CD14-positive monocyte (primary cell): ENCODE data around the gene PHLDB2. TPM values are rescaled to one million over a fixed set of nuclear protein-coding genes. Genes with fewer than 3 reads are reported as not detected.

ENCODE experiments used
- DNase-seq, 3 donors: peaks; one replicate each; pipeline ENCODE4 v3.0.0-alpha.2; 2011 to 2022
- H2AFZ ChIP-seq: 2 replicates; pipeline ENCODE4 v1.6.0; 2012; ENCODE audit warnings: mild to moderate bottlenecking, low read depth, low read length, inconsistent platforms; ENCODE audit not compliant: insufficient read depth, poor library complexity, severe bottlenecking
- H3K27ac ChIP-seq, 2 donors: 1 replicate in 1 of 2; 2 replicates in 1 of 2; pipeline ENCODE4 v1.5.1; 2012 to 2013; ENCODE audit warnings: low read length in 2 of 2, control low read depth in 1 of 2, inconsistent platforms in 1 of 2, low read depth in 1 of 2, mild to moderate bottlenecking in 1 of 2
- H3K27me3 ChIP-seq, 2 donors: one replicate each; pipeline versions ENCODE4 v1.6.0 to v1.6.1; 2011 to 2013; ENCODE audit warnings: low read length in 2 of 2; ENCODE audit not compliant: control insufficient read depth in 2 of 2, insufficient read depth in 2 of 2
- H3K36me3 ChIP-seq, 2 donors: replicated peaks in 1 of 2; 1 replicate in 1 of 2; 2 replicates in 1 of 2; pipeline versions ENCODE4 v1.5.1 to v1.6.1; 2012 to 2013; ENCODE audit warnings: low read length in 2 of 2, control low read depth in 1 of 2, inconsistent platforms in 1 of 2, mild to moderate bottlenecking in 1 of 2; ENCODE audit not compliant: insufficient read depth in 2 of 2, control insufficient read depth in 1 of 2
- H3K4me1 ChIP-seq, 2 donors: 1 replicate in 1 of 2; 2 replicates in 1 of 2; pipeline versions ENCODE4 v1.5.1 to v1.6.1; 2012 to 2013; ENCODE audit warnings: low read length in 2 of 2, control low read depth in 1 of 2, inconsistent platforms in 1 of 2, mild to moderate bottlenecking in 1 of 2, moderate library complexity in 1 of 2; ENCODE audit not compliant: insufficient read depth in 2 of 2, control insufficient read depth in 1 of 2
- H3K4me2 ChIP-seq: replicated peaks from 2 replicates; pipeline ENCODE3; 2012; ENCODE audit warnings: low read length, moderate library complexity, mild to moderate bottlenecking; ENCODE audit not compliant: poor library complexity, severe bottlenecking; ENCODE audit errors: extremely low read depth
- H3K4me3 ChIP-seq, 3 experiments: fragments of 200-600 bp in 1 of 3; sonication (generic) in 1 of 3; replicated peaks in 1 of 3; 1 replicate in 2 of 3; 2 replicates in 1 of 3; pipeline ENCODE4 v1.5.1; 2011 to 2013; ENCODE audit warnings: low read length in 3 of 3, mild to moderate bottlenecking in 3 of 3, control low read depth in 2 of 3, low read depth in 2 of 3, inconsistent platforms in 1 of 3, moderate library complexity in 1 of 3
- H3K79me2 ChIP-seq: 2 replicates; pipeline ENCODE4 v1.6.0; 2012; ENCODE audit warnings: mild to moderate bottlenecking, control low read depth, inconsistent platforms, low read length, moderate library complexity; ENCODE audit not compliant: insufficient read depth
- H3K9ac ChIP-seq: 2 replicates; pipeline ENCODE4 v1.6.0; 2017; ENCODE audit warnings: low read length, mild to moderate bottlenecking; ENCODE audit not compliant: insufficient read depth, poor library complexity, severe bottlenecking
- H3K9me3 ChIP-seq, 2 donors: replicated peaks in 1 of 2; 1 replicate in 1 of 2; 2 replicates in 1 of 2; pipeline versions ENCODE4 v1.5.1 to v1.6.1; 2012 to 2013; ENCODE audit warnings: low read length in 2 of 2, control low read depth in 1 of 2; ENCODE audit not compliant: control insufficient read depth in 1 of 2, insufficient read depth in 1 of 2
- H4K20me1 ChIP-seq: 2 replicates; pipeline ENCODE4 v1.6.0; 2012; ENCODE audit warnings: mild to moderate bottlenecking, low read length, control low read depth, moderate library complexity; ENCODE audit not compliant: insufficient read depth
- H3K27ac Mint-ChIP-seq, 7 donors: one replicate each; pipeline ENCODE4 v1.8.0; 2020; ENCODE audit warnings: mild to moderate bottlenecking in 7 of 7, mixed read lengths in 7 of 7, moderate library complexity in 6 of 7, inconsistent platforms in 2 of 7
- H3K27me3 Mint-ChIP-seq, 3 donors: one replicate each; pipeline ENCODE4 v1.8.0; 2021 to 2022; ENCODE audit warnings: low read depth in 3 of 3, mild to moderate bottlenecking in 3 of 3, mixed read lengths in 3 of 3, moderate library complexity in 3 of 3, inconsistent platforms in 1 of 3
- H3K36me3 Mint-ChIP-seq, 2 donors: one replicate each; pipeline ENCODE4 v1.8.0; 2020; ENCODE audit warnings: mixed read lengths in 2 of 2, inconsistent platforms in 1 of 2, mild to moderate bottlenecking in 1 of 2
- H3K4me1 Mint-ChIP-seq: one replicate; pipeline ENCODE4 v1.8.0; 2020; ENCODE audit warnings: mild to moderate bottlenecking, mixed read lengths
- H3K4me3 Mint-ChIP-seq, 2 donors: one replicate each; pipeline ENCODE4 v1.8.0; 2020; ENCODE audit warnings: mild to moderate bottlenecking in 2 of 2, mixed read lengths in 2 of 2, moderate library complexity in 1 of 2
- H3K9me3 Mint-ChIP-seq, 7 donors: one replicate each; pipeline ENCODE4 v1.8.0; 2020 to 2022; ENCODE audit warnings: mixed read lengths in 7 of 7, mild to moderate bottlenecking in 6 of 7, moderate library complexity in 6 of 7, inconsistent platforms in 2 of 7
- WGBS: methylation state at CpG from one replicate; pipeline ENCODE4 v1.1.5; 2013; ENCODE audit warnings: missing lambda C conversion rate; ENCODE audit not compliant: insufficient coverage; 5-methylcytosine and 5-hydroxymethylcytosine counted together
- intact Hi-C, 2 donors: fragments of 100-400 bp; cut with micrococcal nuclease; formaldehyde crosslinking; loops; one replicate each; pipeline versions ENCODE4 v1.15.0 to v1.15.1; 2023
- polyA plus RNA-seq, 3 donors: library from polyadenylated mRNA; depleted of rRNA in 1 of 3; unstranded in 2 of 3; stranded (reverse) in 1 of 3; fragments of 300-500 nt in 2 of 3; fragments of >200 nt in 1 of 3; fragmentation: Illumina TruSeq in 2 of 3; gene quantifications; 1 replicate in 2 of 3; 2 replicates in 1 of 3; pipeline ENCODE4 v1.2.3, GENCODE V29; 2012 to 2021
- TF ChIP-seq, protein P1 (sequence below): fragments of 200-600 bp; IDR thresholded peaks from one replicate; pipeline ENCODE4 v1.8.0; 2022; ENCODE audit warnings: antibody characterized with exemption, mild to moderate bottlenecking

PHLDB2 gene
- polyA plus RNA-seq, 3 donors: 0.08 TPM; not detected in 2

DNA sequence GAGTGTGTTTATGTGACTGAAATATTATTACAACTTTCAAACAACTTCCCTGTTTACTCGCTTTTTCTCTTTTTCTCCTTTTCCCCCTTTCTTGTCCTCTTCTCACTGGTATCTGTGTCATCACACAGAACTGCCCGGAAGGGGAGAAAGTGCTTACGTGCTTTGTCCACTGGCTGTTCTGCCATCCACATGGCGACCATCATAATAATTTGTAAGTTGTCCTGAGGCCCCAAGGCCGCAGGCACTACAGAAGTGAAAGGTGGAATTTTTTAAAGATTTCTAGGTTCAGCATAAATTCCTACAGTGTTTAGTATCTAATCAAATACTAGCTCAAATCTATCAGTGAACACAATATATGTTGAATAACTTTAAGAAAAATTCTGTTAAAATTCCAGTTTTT lies 93.0 kb downstream of the PHLDB2 start:
- no peak overlapping the region for H3K27ac Mint-ChIP-seq

GRCh38 chr3:111952866-111953450 lies 93.9 kb downstream of the PHLDB2 start:
- no peaks in the 10 kb centered on the region for H3K4me1 Mint-ChIP-seq
- peaks cover 0 to 5% (median 0%) of the 10 kb centered on the region in 3 donors for H3K27me3 Mint-ChIP-seq
- WGBS: 100% methylated on average over 1 of the region's 6 CpGs

More for the DNA sequence above, 93.0 kb downstream of the PHLDB2 start:
- TF ChIP-seq, protein P1, sequence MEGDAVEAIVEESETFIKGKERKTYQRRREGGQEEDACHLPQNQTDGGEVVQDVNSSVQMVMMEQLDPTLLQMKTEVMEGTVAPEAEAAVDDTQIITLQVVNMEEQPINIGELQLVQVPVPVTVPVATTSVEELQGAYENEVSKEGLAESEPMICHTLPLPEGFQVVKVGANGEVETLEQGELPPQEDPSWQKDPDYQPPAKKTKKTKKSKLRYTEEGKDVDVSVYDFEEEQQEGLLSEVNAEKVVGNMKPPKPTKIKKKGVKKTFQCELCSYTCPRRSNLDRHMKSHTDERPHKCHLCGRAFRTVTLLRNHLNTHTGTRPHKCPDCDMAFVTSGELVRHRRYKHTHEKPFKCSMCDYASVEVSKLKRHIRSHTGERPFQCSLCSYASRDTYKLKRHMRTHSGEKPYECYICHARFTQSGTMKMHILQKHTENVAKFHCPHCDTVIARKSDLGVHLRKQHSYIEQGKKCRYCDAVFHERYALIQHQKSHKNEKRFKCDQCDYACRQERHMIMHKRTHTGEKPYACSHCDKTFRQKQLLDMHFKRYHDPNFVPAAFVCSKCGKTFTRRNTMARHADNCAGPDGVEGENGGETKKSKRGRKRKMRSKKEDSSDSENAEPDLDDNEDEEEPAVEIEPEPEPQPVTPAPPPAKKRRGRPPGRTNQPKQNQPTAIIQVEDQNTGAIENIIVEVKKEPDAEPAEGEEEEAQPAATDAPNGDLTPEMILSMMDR: no peak
- Histone ChIP-seq H3K4me1 (no peaks in the 10 kb centered on the region), H4K20me1 (no peaks in the 10 kb centered on the region), H3K4me3 (no peak overlapping the region), H3K9me3 (no peaks in the 10 kb centered on the region), H3K79me2 (no peaks in the 10 kb centered on the region), H3K9ac (no peak overlapping the region), H3K4me2 (no peak overlapping the region), H3K27ac (no peak overlapping the region), H3K36me3 (no peaks in the 10 kb centered on the region), H2AFZ (no peak overlapping the region), H3K27me3 (no peaks in the 10 kb centered on the region)
- DNase-seq: no peak
- H3K4me1 Mint-ChIP-seq: no peaks in the 10 kb centered on the region
- no peaks in the 10 kb centered on the region for H3K9me3 Mint-ChIP-seq
- intact Hi-C loops: no loop called here
- peaks cover 0 to 5% (median 0%) of the 10 kb centered on the region in 3 donors for H3K27me3 Mint-ChIP-seq
- H3K4me3 Mint-ChIP-seq: no peak overlapping the region
- no CpG with 5 or more reads among the region's 5 CpGs for WGBS
- H3K36me3 Mint-ChIP-seq: no peaks in the 10 kb centered on the region

More at GRCh38 chr3:111952866-111953450, 93.9 kb downstream of the PHLDB2 start:
- Histone ChIP-seq H3K27ac (no peak overlapping the region), H2AFZ (no peak overlapping the region), H3K4me2 (no peak overlapping the region), H3K36me3 (no peaks in the 10 kb centered on the region), H3K9ac (no peak overlapping the region), H4K20me1 (no peaks in the 10 kb centered on the region), H3K4me3 (no peak overlapping the region), H3K4me1 (no peaks in the 10 kb centered on the region), H3K27me3 (no peaks in the 10 kb centered on the region), H3K79me2 (no peaks in the 10 kb centered on the region), H3K9me3 (no peaks in the 10 kb centered on the region)
- intact Hi-C loops: no loop called here
- TF ChIP-seq, protein P1: no peak
- H3K4me3 Mint-ChIP-seq: no peak overlapping the region
- H3K36me3 Mint-ChIP-seq: no peaks in the 10 kb centered on the region
- DNase-seq: no peak
- H3K9me3 Mint-ChIP-seq: no peaks in the 10 kb centered on the region
- H3K27ac Mint-ChIP-seq: no peak overlapping the region
